Endothelial cell of umbilical vein (primary cell): ENCODE results near the gene MEX3D. TPM values are rescaled to one million over a fixed set of nuclear protein-coding genes. Genes with fewer than 3 reads are reported as not detected.

Experiments
- BruUV-seq: library from RNA; stranded (reverse); fragments of 400-500 nt; replicated peaks from 2 replicates; lab custom pipeline; 2021; lab: Mats Ljungman, UMichigan
- CTCF ChIA-PET: fragments of 300-600, 350-600 bp; sonication (Branson Sonifier 250); formaldehyde crosslinking; loops from one replicate; lab custom pipeline; 2021; ENCODE audit warnings: antibody characterized with exemption, inconsistent platforms; lab: Charles Lee
- POLR2A ChIA-PET: fragments of 300-600, 350-600 bp; sonication (Branson Sonifier 250); formaldehyde crosslinking; loops from one replicate; lab custom pipeline; 2021; ENCODE audit warnings: antibody characterized with exemption, inconsistent platforms; lab: Charles Lee
- DNase-seq: peaks from one replicate; pipeline ENCODE4 v3.0.0-alpha.2; 2011; ENCODE audit warnings: low read depth, low spot score
- FAIRE-seq: peaks from 2 replicates; lab custom pipeline; 2011; peaks lifted over from hg19 to GRCh38; lab: Jason Lieb, UNC
- H2AFZ ChIP-seq: 2 replicates; pipeline ENCODE4 v1.6.0; 2012; ENCODE audit warnings: low read depth, low read length, control low read depth, inconsistent platforms
- H3K27ac ChIP-seq: 2 replicates; pipeline ENCODE4 v1.5.1; 2011; ENCODE audit warnings: low read depth, mild to moderate bottlenecking, control low read depth, low read length, moderate library complexity; ENCODE audit not compliant: insufficient read depth
- H3K27me3 ChIP-seq, 2 experiments: 2 replicates each; pipeline versions ENCODE4 v1.6.0 to v1.6.1; 2011; ENCODE audit warnings: low read length in 2 of 2, mixed read lengths in 1 of 2; ENCODE audit not compliant: control insufficient read depth in 2 of 2, insufficient read depth in 2 of 2
- H3K36me3 ChIP-seq, 2 experiments: 2 replicates in 1 of 2; 3 replicates in 1 of 2; pipeline ENCODE4 v1.5.1; 2011; ENCODE audit warnings: low read length in 2 of 2, mild to moderate bottlenecking in 1 of 2, moderate library complexity in 1 of 2; ENCODE audit not compliant: control insufficient read depth in 2 of 2, insufficient read depth in 2 of 2; ENCODE audit errors: extremely low read depth in 1 of 2
- H3K4me1 ChIP-seq: 3 replicates; pipeline ENCODE4 v1.5.1; 2011; ENCODE audit warnings: mild to moderate bottlenecking, low read length; ENCODE audit not compliant: control insufficient read depth, insufficient read depth; ENCODE audit errors: extremely low read depth
- H3K4me2 ChIP-seq: 2 replicates; pipeline ENCODE4 v1.6.1; 2011; ENCODE audit warnings: low read length, control low read depth, mixed read lengths; ENCODE audit not compliant: insufficient read depth
- H3K4me3 ChIP-seq, 3 experiments: fragments of 200-600 bp in 1 of 3; sonication (generic), shearing (Covaris generic) in 1 of 3; replicated peaks in 1 of 3; 2 replicates each; pipeline ENCODE4 v1.5.1; 2011 to 2016; ENCODE audit warnings: control low read depth in 3 of 3, low read length in 3 of 3, mild to moderate bottlenecking in 2 of 3, inconsistent platforms in 1 of 3, low read depth in 1 of 3, moderate library complexity in 1 of 3; ENCODE audit not compliant: insufficient read depth in 1 of 3
- H3K79me2 ChIP-seq: 2 replicates; pipeline ENCODE4 v1.6.0; 2012; ENCODE audit warnings: low read length, inconsistent platforms; ENCODE audit not compliant: control insufficient read depth, insufficient read depth
- H3K9ac ChIP-seq: replicated peaks from 2 replicates; pipeline ENCODE3; 2011; ENCODE audit warnings: low read length, control low read depth; ENCODE audit not compliant: insufficient read depth; ENCODE audit errors: extremely low read depth
- H3K9me1 ChIP-seq: replicated peaks from 3 replicates; pipeline ENCODE4 v1.6.0; 2011; ENCODE audit warnings: mild to moderate bottlenecking, low read length; ENCODE audit not compliant: control insufficient read depth, insufficient read depth; ENCODE audit errors: extremely low read depth
- H3K9me3 ChIP-seq: replicated peaks from 2 replicates; pipeline ENCODE4 v1.5.1; 2012; ENCODE audit warnings: low read length, inconsistent platforms; ENCODE audit not compliant: control insufficient read depth, insufficient read depth
- H4K20me1 ChIP-seq: replicated peaks from 2 replicates; pipeline ENCODE3; 2011; ENCODE audit warnings: mild to moderate bottlenecking, low read length; ENCODE audit not compliant: control insufficient read depth, insufficient read depth; ENCODE audit errors: extremely low read depth
- CTCF ChIP-seq, 2 donors: IDR thresholded peaks; 1 replicate in 1 of 2; 2 replicates in 1 of 2; pipeline ENCODE4 v1.5.1; 2011; ENCODE audit warnings: low read length in 2 of 2, mild to moderate bottlenecking in 2 of 2, moderate library complexity in 2 of 2, control low read depth in 1 of 2, inconsistent platforms in 1 of 2, low read depth in 1 of 2; ENCODE audit not compliant: insufficient read depth in 1 of 2; ENCODE audit errors: extremely low read depth in 1 of 2
- EZH2 ChIP-seq: IDR thresholded peaks from 2 replicates; pipeline ENCODE4 v1.6.1; 2012; ENCODE audit warnings: borderline replicate concordance, low read depth, mild to moderate bottlenecking, moderate library complexity, low read length, inconsistent platforms; ENCODE audit not compliant: severe bottlenecking
- FOS ChIP-seq: IDR thresholded peaks from 2 replicates; pipeline ENCODE4 v1.6.1; 2011; ENCODE audit warnings: mild to moderate bottlenecking, low read length, moderate library complexity, borderline replicate concordance; ENCODE audit not compliant: insufficient read depth
- GATA2 ChIP-seq: IDR thresholded peaks from 2 replicates; pipeline ENCODE4 v1.7.0; 2011; ENCODE audit warnings: low read depth, mild to moderate bottlenecking, moderate library complexity, mixed read lengths, low read length; ENCODE audit not compliant: insufficient read length, insufficient read depth
- JUN ChIP-seq: IDR thresholded peaks from 2 replicates; pipeline ENCODE4 v1.6.1; 2011; ENCODE audit warnings: borderline replicate concordance, low read depth; ENCODE audit not compliant: insufficient read length, insufficient read depth
- MYC ChIP-seq: IDR thresholded peaks from one replicate; pipeline ENCODE4 v1.6.1; 2011; ENCODE audit warnings: mild to moderate bottlenecking, low read depth, low read length
- POLR2A ChIP-seq: IDR thresholded peaks from 2 replicates; pipeline ENCODE4 v1.6.1; 2012; ENCODE audit warnings: low read depth, mild to moderate bottlenecking, control low read depth, low read length
- POLR2AphosphoS5 ChIP-seq: IDR thresholded peaks from 2 replicates; pipeline ENCODE4 v1.6.1; 2012; ENCODE audit warnings: low read depth, mild to moderate bottlenecking, control low read depth, low read length, moderate library complexity; ENCODE audit not compliant: insufficient read depth
- dilution Hi-C: fragments of 300-500 bp; cut with MboI; formaldehyde crosslinking; loops from one replicate; pipeline ENCODE4 v1.15.0; 2019; ENCODE audit warnings: low sequenced_read_pairs; ENCODE audit not compliant: extremely low pct_ligation_motif_present
- intact Hi-C: fragments of 100-400 bp; cut with micrococcal nuclease; formaldehyde crosslinking; loops from one replicate; pipeline ENCODE4 v1.10.0; 2022
- polyA plus RNA-seq, 4 experiments: library from polyadenylated mRNA; depleted of rRNA in 3 of 4; stranded (reverse) in 3 of 4; unstranded in 1 of 4; fragments of >200 nt; gene quantifications; 2 replicates each; pipeline versions ENCODE4 v1.2.1 to v1.2.3, GENCODE V29; 2011 to 2012; ENCODE audit warnings: missing spikeins in 1 of 4
- total RNA-seq: library from RNA; stranded (reverse); gene quantifications from 2 replicates; pipeline ENCODE4 v1.2.3, GENCODE V29; 2021
- TF ChIP-seq, protein P1 (sequence below): IDR thresholded peaks from 2 replicates; pipeline ENCODE4 v1.6.1; 2011; ENCODE audit not compliant: insufficient read depth, insufficient read length

MEX3D gene
- total and polyA plus RNA-seq, 2 donors (not counting 3 experiments of a cell fraction or from before 2014, with no cell fraction given), result 30.0 to 96.7 TPM

GRCh38 chr19:1613808-1614570 lies 45.9 kb upstream of the MEX3D start:
- H3K36me3 ChIP-seq, result peaks cover 15 to 60% of the 10 kb centered on the region in 2 experiments
- no peak overlapping the region for H3K9ac ChIP-seq
- intact Hi-C loops, result no loop called here
- DNase-seq (no peak), FAIRE-seq (no peak)
- H3K4me2 ChIP-seq, result no peak overlapping the region
- POLR2A ChIA-PET, result no interaction called here
- TF ChIP-seq POLR2A (no peak), GATA2 (no peak), EZH2 (no peak), FOS (no peak), JUN (no peak), MYC (no peak), CTCF (IDR thresholded peaks at IDR 0.05; ENCODE audit: extremely low read depth in 1 of 2, insufficient read depth in 1 of 2, low read depth in 1 of 2, low read length in 2 of 2) (no peak), POLR2AphosphoS5 (no peak)
- TF ChIP-seq, protein P1, sequence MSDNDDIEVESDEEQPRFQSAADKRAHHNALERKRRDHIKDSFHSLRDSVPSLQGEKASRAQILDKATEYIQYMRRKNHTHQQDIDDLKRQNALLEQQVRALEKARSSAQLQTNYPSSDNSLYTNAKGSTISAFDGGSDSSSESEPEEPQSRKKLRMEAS, result no peak
- no peaks in the 10 kb centered on the region for H3K79me2 ChIP-seq
- no peaks in the 10 kb centered on the region for H3K9me3 ChIP-seq
- H3K9me1 ChIP-seq, result no peaks in the 10 kb centered on the region
- no peak overlapping the region for H3K27ac ChIP-seq
- CTCF ChIA-PET, result no interaction called here
- no peaks in the 10 kb centered on the region for H3K4me1 ChIP-seq
- no peaks in the 10 kb centered on the region for H3K27me3 ChIP-seq
- H3K4me3 ChIP-seq, result no peak overlapping the region
- dilution Hi-C loops, result no loop called here
- H4K20me1 ChIP-seq, result no peaks in the 10 kb centered on the region
- no peak overlapping the region for H2AFZ ChIP-seq
- BruUV-seq, result no TSS peak
